ENCODE measurements around the gene DIS3L.
"Not testable (repeated sequence)": the region's sequence is repeated elsewhere in the genome, so short reads cannot be mapped to it uniquely, and the experiment has no call there.

Gene DIS3L

GRCh38 chr15:66361745-66362460 is 68.5 kb downstream of the DIS3L start:
- 85 to 87% methylated on average over 15 of the region's 15 CpGs for WGBS, 2 experiments
- not testable (repeated sequence) for H3K4me1 ChIP-seq (ENCODE audit: control insufficient read depth, insufficient read depth, low read length); H3K27ac ChIP-seq (ENCODE audit: insufficient read depth, low read depth, low read length, poor library complexity, severe bottlenecking); H3K4me3 ChIP-seq (ENCODE audit: insufficient read depth, low read depth, low read length); H3K27me3 ChIP-seq (ENCODE audit: control insufficient read depth, insufficient read depth, low read length, poor library complexity, severe bottlenecking); H3K36me3 ChIP-seq (ENCODE audit: control insufficient read depth, insufficient read depth, low read length); H3K9me3 ChIP-seq (ENCODE audit: control insufficient read depth, low read length)

- no peaks in the 10 kb centered on the region for H3K4me1 ChIP-seq (ENCODE audit: control insufficient read depth, insufficient read depth, low read length)
- WGBS, 2 experiments = 92 to 94% methylated on average over 1 of the region's 1 CpG
- H3K36me3 ChIP-seq (ENCODE audit: control insufficient read depth, insufficient read depth, low read length) = no peaks in the 10 kb centered on the region
- H3K9me3 ChIP-seq (ENCODE audit: control insufficient read depth, low read length) = no peaks in the 10 kb centered on the region
- no peak overlapping the region for H3K4me3 ChIP-seq (ENCODE audit: insufficient read depth, low read depth, low read length)
- no peak overlapping the region for H3K27ac ChIP-seq (ENCODE audit: insufficient read depth, low read depth, low read length, poor library complexity, severe bottlenecking)
- no peaks in the 10 kb centered on the region for H3K27me3 ChIP-seq (ENCODE audit: control insufficient read depth, insufficient read depth, low read length, poor library complexity, severe bottlenecking)
Observed at GRCh38 chr15:66362776-66363175, 69.4 kb downstream of the DIS3L start.

- 72 to 90% methylated on average over 3 of the region's 3 CpGs for WGBS, 2 experiments
- Histone ChIP-seq H3K27me3 (ENCODE audit: control insufficient read depth, insufficient read depth, low read length, poor library complexity, severe bottlenecking) (no peaks in the 10 kb centered on the region), H3K4me1 (ENCODE audit: control insufficient read depth, insufficient read depth, low read length) (no peaks in the 10 kb centered on the region), H3K27ac (ENCODE audit: insufficient read depth, low read depth, low read length, poor library complexity, severe bottlenecking) (no peak overlapping the region), H3K9me3 (ENCODE audit: control insufficient read depth, low read length) (no peaks in the 10 kb centered on the region), H3K36me3 (ENCODE audit: control insufficient read depth, insufficient read depth, low read length) (no peaks in the 10 kb centered on the region), H3K4me3 (ENCODE audit: insufficient read depth, low read depth, low read length) (no peak overlapping the region)
Observed at GRCh38 chr15:66364944-66365528, 71.7 kb downstream of the DIS3L start.

GRCh38 chr15:66369773-66370651 is 76.6 kb downstream of the DIS3L start:
- Histone ChIP-seq H3K9me3 (ENCODE audit: control insufficient read depth, low read length) (no peaks in the 10 kb centered on the region), H3K36me3 (ENCODE audit: control insufficient read depth, insufficient read depth, low read length) (no peaks in the 10 kb centered on the region), H3K27ac (ENCODE audit: insufficient read depth, low read depth, low read length, poor library complexity, severe bottlenecking) (no peak overlapping the region), H3K4me1 (ENCODE audit: control insufficient read depth, insufficient read depth, low read length) (no peaks in the 10 kb centered on the region), H3K4me3 (ENCODE audit: insufficient read depth, low read depth, low read length) (no peak overlapping the region), H3K27me3 (ENCODE audit: control insufficient read depth, insufficient read depth, low read length, poor library complexity, severe bottlenecking) (no peaks in the 10 kb centered on the region)
- 78 to 81% methylated on average over 11 to 12 of the region's 12 CpGs for WGBS, 2 experiments

- no peaks in the 10 kb centered on the region for H3K36me3 ChIP-seq (ENCODE audit: control insufficient read depth, insufficient read depth, low read length)
- no peaks in the 10 kb centered on the region for H3K27me3 ChIP-seq (ENCODE audit: control insufficient read depth, insufficient read depth, low read length, poor library complexity, severe bottlenecking)
- H3K27ac ChIP-seq (ENCODE audit: insufficient read depth, low read depth, low read length, poor library complexity, severe bottlenecking) = no peak overlapping the region
- H3K4me1 ChIP-seq (ENCODE audit: control insufficient read depth, insufficient read depth, low read length) = no peaks in the 10 kb centered on the region
- H3K4me3 ChIP-seq (ENCODE audit: insufficient read depth, low read depth, low read length) = no peak overlapping the region
- H3K9me3 ChIP-seq (ENCODE audit: control insufficient read depth, low read length) = no peaks in the 10 kb centered on the region
- WGBS, 2 experiments = 94 to 96% methylated on average over 4 of the region's 4 CpGs
Observed at GRCh38 chr15:66374179-66374578, 80.8 kb downstream of the DIS3L start.

- Histone ChIP-seq H3K27me3 (ENCODE audit: control insufficient read depth, insufficient read depth, low read length, poor library complexity, severe bottlenecking) (no peaks in the 10 kb centered on the region), H3K27ac (ENCODE audit: insufficient read depth, low read depth, low read length, poor library complexity, severe bottlenecking) (no peak overlapping the region), H3K4me1 (ENCODE audit: control insufficient read depth, insufficient read depth, low read length) (no peaks in the 10 kb centered on the region), H3K4me3 (ENCODE audit: insufficient read depth, low read depth, low read length) (no peak overlapping the region), H3K9me3 (ENCODE audit: control insufficient read depth, low read length) (no peaks in the 10 kb centered on the region), H3K36me3 (ENCODE audit: control insufficient read depth, insufficient read depth, low read length) (no peaks in the 10 kb centered on the region)
- WGBS, 2 experiments = 83 to 93% methylated on average over 7 of the region's 7 CpGs
Observed at GRCh38 chr15:66378814-66379430, 85.6 kb downstream of the DIS3L start.

GRCh38 chr15:66381376-66381775 is 88.0 kb downstream of the DIS3L start:
- H3K4me3 ChIP-seq (ENCODE audit: insufficient read depth, low read depth, low read length); H3K36me3 ChIP-seq (ENCODE audit: control insufficient read depth, insufficient read depth, low read length); H3K27ac ChIP-seq (ENCODE audit: insufficient read depth, low read depth, low read length, poor library complexity, severe bottlenecking); H3K9me3 ChIP-seq (ENCODE audit: control insufficient read depth, low read length); H3K4me1 ChIP-seq (ENCODE audit: control insufficient read depth, insufficient read depth, low read length); H3K27me3 ChIP-seq (ENCODE audit: control insufficient read depth, insufficient read depth, low read length, poor library complexity, severe bottlenecking): not testable (repeated sequence)
- WGBS, 2 experiments = 93% methylated on average over 2 of the region's 2 CpGs
